GM12872 (cell line): ENCODE results near the gene UBAC2.

Source experiments
- TF ChIP-seq, protein P1 (sequence below): IDR thresholded peaks from 3 replicates; pipeline ENCODE4 v1.5.1; 2011; ENCODE audit warnings: low read depth, mild to moderate bottlenecking, low read length, moderate library complexity; ENCODE audit not compliant: insufficient read depth

The UBAC2 gene

DNA sequence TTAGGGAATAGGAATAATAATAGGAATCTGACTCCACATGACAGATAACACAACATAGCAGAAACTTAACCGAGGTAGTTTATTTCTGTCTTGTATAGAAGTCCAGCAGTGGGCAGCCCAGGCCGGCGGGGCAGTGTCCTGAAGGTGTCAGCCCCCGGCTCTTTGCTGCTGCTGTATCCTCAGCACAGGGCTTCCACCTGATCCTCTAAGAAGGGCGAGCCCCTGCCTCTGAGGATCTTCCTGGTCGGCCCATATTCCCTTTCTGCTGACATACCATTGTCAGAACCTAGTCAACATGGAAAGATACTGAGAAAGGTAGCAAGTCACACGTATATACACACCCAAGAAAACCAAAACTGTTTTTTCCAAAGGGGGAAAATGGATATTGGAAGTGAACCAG lies 162.7 kb downstream of the UBAC2 start:
- TF ChIP-seq, protein P1, sequence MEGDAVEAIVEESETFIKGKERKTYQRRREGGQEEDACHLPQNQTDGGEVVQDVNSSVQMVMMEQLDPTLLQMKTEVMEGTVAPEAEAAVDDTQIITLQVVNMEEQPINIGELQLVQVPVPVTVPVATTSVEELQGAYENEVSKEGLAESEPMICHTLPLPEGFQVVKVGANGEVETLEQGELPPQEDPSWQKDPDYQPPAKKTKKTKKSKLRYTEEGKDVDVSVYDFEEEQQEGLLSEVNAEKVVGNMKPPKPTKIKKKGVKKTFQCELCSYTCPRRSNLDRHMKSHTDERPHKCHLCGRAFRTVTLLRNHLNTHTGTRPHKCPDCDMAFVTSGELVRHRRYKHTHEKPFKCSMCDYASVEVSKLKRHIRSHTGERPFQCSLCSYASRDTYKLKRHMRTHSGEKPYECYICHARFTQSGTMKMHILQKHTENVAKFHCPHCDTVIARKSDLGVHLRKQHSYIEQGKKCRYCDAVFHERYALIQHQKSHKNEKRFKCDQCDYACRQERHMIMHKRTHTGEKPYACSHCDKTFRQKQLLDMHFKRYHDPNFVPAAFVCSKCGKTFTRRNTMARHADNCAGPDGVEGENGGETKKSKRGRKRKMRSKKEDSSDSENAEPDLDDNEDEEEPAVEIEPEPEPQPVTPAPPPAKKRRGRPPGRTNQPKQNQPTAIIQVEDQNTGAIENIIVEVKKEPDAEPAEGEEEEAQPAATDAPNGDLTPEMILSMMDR = no peak

GRCh38 chr13:99363949-99364348 lies 163.3 kb downstream of the UBAC2 start:
- TF ChIP-seq, protein P1 = no peak

DNA sequence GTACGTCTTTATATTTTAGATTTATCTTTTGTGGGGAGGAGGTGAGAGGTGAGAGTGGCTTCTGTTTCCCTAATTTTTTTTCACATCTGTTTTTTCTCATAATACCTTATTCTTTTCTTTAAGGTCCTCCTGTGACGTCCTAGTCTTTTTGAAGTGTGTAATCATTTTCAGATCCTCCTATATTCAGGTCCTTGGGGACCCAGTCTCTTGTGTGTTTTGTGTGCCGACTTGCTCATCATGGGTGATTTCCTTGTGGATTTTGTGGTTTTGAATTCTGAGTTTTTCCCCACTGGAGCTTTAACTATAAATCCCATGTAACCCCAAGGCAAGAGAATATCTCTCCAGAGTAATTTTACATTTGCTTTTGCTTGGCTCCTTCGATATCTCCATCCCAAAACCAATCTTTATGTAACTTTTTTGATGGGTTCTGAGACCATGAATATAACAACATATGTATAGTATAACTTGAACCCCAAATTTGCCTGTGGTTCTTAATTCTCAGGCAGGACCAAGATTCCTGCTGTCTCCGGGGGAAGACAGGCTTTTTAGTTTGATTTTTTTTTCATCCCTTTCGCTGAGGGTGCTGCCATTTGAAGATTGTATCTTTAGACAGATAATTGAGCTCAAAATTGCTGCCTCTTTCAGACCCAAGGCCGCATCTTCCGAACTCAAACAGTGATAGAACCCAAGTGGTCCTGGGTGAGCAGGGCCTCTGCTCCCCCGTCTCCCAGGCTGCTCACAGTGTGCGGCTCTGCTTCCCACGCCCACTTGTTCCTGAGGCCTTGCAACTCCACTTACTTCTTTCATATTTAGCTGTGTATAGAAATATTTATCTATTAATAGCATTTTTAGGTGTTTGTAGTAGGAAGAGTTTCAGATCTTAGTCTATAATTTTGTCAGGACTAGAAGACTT lies 165.7 kb downstream of the UBAC2 start:
- TF ChIP-seq, protein P1 = no peak

- TF ChIP-seq, protein P1 = no peak
Measured at GRCh38 chr13:99367106-99367616, 166.5 kb downstream of the UBAC2 start.

DNA sequence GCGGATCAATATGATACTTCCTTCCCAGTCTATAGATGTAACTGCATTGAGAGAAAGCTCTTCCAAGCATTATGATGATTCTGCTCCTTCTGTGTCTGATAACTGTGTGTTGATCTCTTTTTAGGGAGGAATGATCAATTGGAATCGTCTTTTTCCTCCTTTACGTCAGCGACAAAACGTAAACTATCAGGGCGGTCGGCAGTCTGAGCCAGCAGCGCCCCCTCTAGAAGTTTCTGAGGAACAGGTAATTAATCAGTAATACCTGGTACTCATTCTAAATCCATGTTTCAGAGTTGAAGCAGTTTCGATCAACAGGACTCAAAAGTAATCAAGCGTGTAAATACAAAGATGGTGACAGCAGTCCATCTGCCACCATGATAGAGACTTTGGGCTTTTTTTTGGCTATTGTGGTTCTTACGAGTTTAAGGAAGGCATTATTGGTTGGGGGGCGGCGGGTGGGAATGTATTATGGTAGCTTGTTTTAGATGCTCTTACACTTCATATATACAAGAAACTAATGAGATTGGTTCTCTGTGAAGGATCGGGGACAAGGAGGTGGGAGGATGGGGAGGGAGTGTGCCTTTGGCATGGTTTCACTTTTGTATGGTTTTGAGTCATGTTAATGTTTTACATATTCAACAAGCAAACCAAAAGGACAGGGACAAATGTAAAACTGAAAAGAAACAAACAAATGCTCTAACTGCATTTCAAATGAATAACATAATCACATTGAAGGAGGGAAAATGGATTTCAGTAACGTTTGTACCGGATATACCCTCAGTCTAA lies 167.2 kb downstream of the UBAC2 start:
- TF ChIP-seq, protein P1 = no peak

GRCh38 chr13:99370481-99371275 lies 170.0 kb downstream of the UBAC2 start:
- TF ChIP-seq, protein P1 = no peak

GRCh38 chr13:99371956-99372355 lies 171.3 kb downstream of the UBAC2 start:
- TF ChIP-seq, protein P1 = no peak
